GM21526 (cell line): ENCODE data around the gene TCF25.
"Not testable (repeated sequence)": the region's sequence is repeated elsewhere in the genome, so short reads cannot be mapped to it uniquely, and the experiment has no call there.

Experiments used
- ATAC-seq: cut with Tn5 transposase; IDR thresholded peaks from one replicate; pipeline ENCODE4 v1.9.1; 2021; ENCODE audit warnings: moderate library complexity; ENCODE audit not compliant: unreplicated experiment, low FRiP score

The TCF25 gene

GRCh38 chr16:89873972-89874689, 739 bp downstream of the TCF25 start:
- peak; percentile 66 for ATAC-seq

GRCh38 chr16:89879123-89879522, 5.7 kb downstream of the TCF25 start:
- ATAC-seq = not testable (repeated sequence)

- no peak for ATAC-seq
Measured at GRCh38 chr16:89880477-89881367, 7.3 kb downstream of the TCF25 start.

GRCh38 chr16:89881368-89881730, 8.0 kb downstream of the TCF25 start:
- no peak for ATAC-seq

GRCh38 chr16:89883346-89884040, 10.1 kb downstream of the TCF25 start:
- ATAC-seq = no peak

GRCh38 chr16:89884041-89884421, 10.6 kb downstream of the TCF25 start:
- ATAC-seq = no peak

- ATAC-seq = no peak
Measured at GRCh38 chr16:89887243-89887642, 13.9 kb downstream of the TCF25 start.

- ATAC-seq = no peak
Measured at GRCh38 chr16:89890200-89890599, 16.8 kb downstream of the TCF25 start.

GRCh38 chr16:89890886-89891657, 17.7 kb downstream of the TCF25 start:
- no peak for ATAC-seq

- ATAC-seq = no peak
Measured at GRCh38 chr16:89892055-89892630, 18.8 kb downstream of the TCF25 start.

GRCh38 chr16:89892635-89893034, 19.2 kb downstream of the TCF25 start:
- no peak for ATAC-seq

- ATAC-seq = no peak
Measured at GRCh38 chr16:89893642-89894548, 20.5 kb downstream of the TCF25 start.

- no peak for ATAC-seq
Measured at GRCh38 chr16:89895482-89896250, 22.3 kb downstream of the TCF25 start.

GRCh38 chr16:89897204-89897603, 23.8 kb downstream of the TCF25 start:
- ATAC-seq = no peak

GRCh38 chr16:89898201-89898967, 25.0 kb downstream of the TCF25 start:
- ATAC-seq = no peak

- no peak for ATAC-seq
Measured at GRCh38 chr16:89899879-89900481, 26.6 kb downstream of the TCF25 start.

GRCh38 chr16:89900885-89901284, 27.5 kb downstream of the TCF25 start:
- ATAC-seq = no peak
